Activated CD4-positive, alpha-beta T cell treated with anti-CD3 and anti-CD28 coated beads, Interleukin-2, amount 10 ng/mL, durations not matched to agents 7 days and 5 days (primary cell): ENCODE results near the gene OR2L13. TPM values are rescaled to one million over a fixed set of nuclear protein-coding genes. Genes with fewer than 3 reads are reported as not detected.
"Not testable (repeated sequence)": the region's sequence is repeated elsewhere in the genome, so short reads cannot be mapped to it uniquely, and the experiment has no call there.

ENCODE experiments used
- CTCF ChIA-PET: fragments of 350-600 bp; sonication (Branson Sonifier 250); formaldehyde crosslinking; loops from one replicate; lab custom pipeline; 2021; ENCODE audit warnings: antibody characterized with exemption; lab: Charles Lee
- POLR2A ChIA-PET: fragments of 350-600 bp; sonication (Branson Sonifier 250); formaldehyde crosslinking; loops from one replicate; lab custom pipeline; 2021; ENCODE audit warnings: antibody characterized with exemption; lab: Charles Lee
- DNase-seq: peaks from one replicate; pipeline ENCODE4 v3.0.0-alpha.2; 2020
- H3K27ac Mint-ChIP-seq: one replicate; pipeline ENCODE4 v1.8.0; 2021; ENCODE audit warnings: mild to moderate bottlenecking, moderate library complexity, mixed read lengths
- H3K27me3 Mint-ChIP-seq: one replicate; pipeline ENCODE4 v1.8.0; 2021; ENCODE audit warnings: mixed read lengths
- H3K36me3 Mint-ChIP-seq: one replicate; pipeline ENCODE4 v1.8.0; 2021; ENCODE audit warnings: low read depth, mixed read lengths
- H3K4me1 Mint-ChIP-seq: one replicate; pipeline ENCODE4 v1.8.0; 2021; ENCODE audit warnings: mixed read lengths
- H3K4me3 Mint-ChIP-seq: one replicate; pipeline ENCODE4 v1.8.0; 2021; ENCODE audit warnings: mild to moderate bottlenecking, moderate library complexity, mixed read lengths
- H3K9me3 Mint-ChIP-seq: one replicate; pipeline ENCODE4 v1.8.0; 2021; ENCODE audit warnings: mixed read lengths
- total RNA-seq, 2 experiments: library from RNA; stranded (reverse); gene quantifications; one replicate each; pipeline ENCODE4 v1.2.3, GENCODE V29; 2021

Gene OR2L13
- not detected for total RNA-seq

GRCh38 chr1:248094884-248095283 is at the start of gene OR2L13:
Gene OR2L13, plus strand, starts transcription at chr1:248095184. Its CDS starts 4,192 bp downstream, at chr1:248099376.
- Mint-ChIP-seq H3K4me1 (no peaks in the 10 kb centered on the region), H3K9me3 (peaks cover 8% of the 10 kb centered on the region), H3K27me3 (no peaks in the 10 kb centered on the region), H3K4me3 (no peak within 1 kb of the TSS), H3K27ac (no peak within 1 kb of the TSS), H3K36me3 (no peaks in the 10 kb centered on the region)
- POLR2A ChIA-PET, result no interaction called here
- CTCF ChIA-PET, result no interaction called here
- DNase-seq, result no peak

GRCh38 chr1:248045209-248045608 is 49.8 kb upstream of the OR2L13 start:
- POLR2A ChIA-PET, result no interaction called here
- H3K36me3 Mint-ChIP-seq, result no peaks in the 10 kb centered on the region

DNA sequence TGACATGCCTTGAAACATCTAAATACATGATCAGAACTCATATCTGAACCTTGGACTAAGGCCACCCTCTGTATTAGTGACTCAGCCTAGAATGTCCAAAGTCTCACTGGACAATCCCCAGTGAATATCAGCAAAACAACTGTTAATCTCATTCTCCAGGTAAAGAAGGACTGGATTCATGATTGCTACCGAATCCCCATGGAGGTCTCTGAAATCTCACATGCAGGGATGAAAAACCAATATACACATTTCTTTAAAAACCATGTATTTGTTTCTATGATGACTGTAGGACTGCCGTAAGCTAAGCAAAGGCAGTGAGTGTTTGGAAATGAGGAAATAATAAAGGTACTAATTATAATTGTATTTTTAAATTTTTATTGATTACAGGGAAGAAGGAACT is 48.4 kb upstream of the OR2L13 start, which contains the start of gene OR2L3:
OR2L3 (plus strand) TSS at position 301 of the 400 bp plus-strand sequence. CDS start 13,846 bp downstream, outside the sequence.
- Mint-ChIP-seq H3K9me3 (peaks cover 19% of the 10 kb centered on the region), H3K27me3 (no peaks in the 10 kb centered on the region), H3K4me3 (no peak within 1 kb of the TSS), H3K27ac (no peak within 1 kb of the TSS), H3K4me1 (no peaks in the 10 kb centered on the region), H3K36me3 (no peaks in the 10 kb centered on the region)
- CTCF ChIA-PET, result no interaction called here
- POLR2A ChIA-PET, result no interaction called here
- DNase-seq, result no peak

More at GRCh38 chr1:248045209-248045608, 49.8 kb upstream of the OR2L13 start:
- Mint-ChIP-seq H3K27me3 (no peaks in the 10 kb centered on the region), H3K4me3 (no peak overlapping the region), H3K4me1 (no peaks in the 10 kb centered on the region), H3K27ac (no peak overlapping the region), H3K9me3 (peaks cover 24% of the 10 kb centered on the region)
- CTCF ChIA-PET, result no interaction called here
- no peak for DNase-seq

DNA sequence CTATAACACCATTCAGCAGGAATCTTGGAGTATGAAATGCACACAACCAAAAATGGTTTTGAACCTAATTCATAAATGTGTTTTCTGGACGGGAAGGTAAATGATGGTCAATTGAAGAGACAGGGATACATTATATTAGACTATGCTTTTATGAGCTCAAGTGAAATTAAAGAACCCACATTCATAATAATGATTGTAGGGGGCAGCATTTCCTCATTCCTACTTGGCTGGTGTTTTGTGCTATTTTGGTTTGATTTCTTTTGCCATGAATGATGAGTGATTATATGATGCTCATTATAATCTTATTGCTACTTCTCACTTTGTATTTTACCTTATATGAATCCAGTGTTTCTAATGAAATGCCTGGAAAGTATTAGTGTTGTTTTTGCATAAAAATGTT is 48.0 kb upstream of the OR2L13 start:
- Mint-ChIP-seq H3K36me3 (no peaks in the 10 kb centered on the region), H3K4me1 (no peaks in the 10 kb centered on the region), H3K27ac (no peak overlapping the region), H3K27me3 (no peaks in the 10 kb centered on the region), H3K4me3 (no peak overlapping the region), H3K9me3 (peaks cover 19% of the 10 kb centered on the region)
- no peak for DNase-seq
- POLR2A ChIA-PET, result no interaction called here
- CTCF ChIA-PET, result no interaction called here

DNA sequence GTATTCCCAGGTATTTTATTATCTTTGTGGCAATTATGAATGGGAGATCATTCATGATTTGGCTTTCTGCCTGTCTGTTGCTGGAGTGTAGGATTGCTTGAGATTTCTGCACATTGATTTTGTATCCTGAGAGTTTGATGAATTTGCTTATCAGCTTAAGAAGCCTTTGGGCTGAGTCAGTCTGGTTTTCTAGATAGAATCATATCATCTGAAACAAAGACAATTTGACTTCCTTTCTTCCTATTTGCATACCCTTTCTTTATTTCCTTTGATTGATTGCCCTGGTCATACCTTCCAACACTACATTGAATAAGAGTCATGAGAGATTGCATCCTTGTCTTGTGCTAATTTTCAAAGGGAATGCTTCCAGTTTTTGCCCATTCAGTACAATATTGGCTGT is 40.3 kb upstream of the OR2L13 start:
- Mint-ChIP-seq H3K27me3 (no peaks in the 10 kb centered on the region), H3K4me3 (no peak overlapping the region), H3K9me3 (peaks cover 9% of the 10 kb centered on the region), H3K4me1 (no peaks in the 10 kb centered on the region), H3K36me3 (no peaks in the 10 kb centered on the region), H3K27ac (no peak overlapping the region)
- CTCF ChIA-PET, result no interaction called here
- POLR2A ChIA-PET, result no interaction called here
- DNase-seq, result no peak

DNA sequence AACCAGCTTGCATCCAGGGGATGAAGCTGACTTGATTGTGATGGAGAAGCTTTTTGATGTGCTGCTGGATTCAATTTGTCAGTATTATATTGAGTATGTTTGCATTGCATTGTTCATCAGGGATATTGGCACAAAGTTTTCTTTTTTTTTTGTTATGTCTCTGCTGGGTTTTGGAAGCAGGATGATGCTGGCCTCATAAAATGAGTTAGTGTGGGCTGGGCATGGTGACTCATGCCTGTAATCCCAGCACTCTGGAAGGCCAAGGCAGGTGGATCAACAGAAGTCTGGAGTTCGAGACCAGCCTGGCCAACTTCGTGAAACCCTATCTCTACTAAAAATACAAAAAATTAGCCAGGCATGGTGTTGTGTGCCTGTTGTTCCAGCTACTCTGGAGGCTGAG is 39.7 kb upstream of the OR2L13 start:
- H3K27me3 Mint-ChIP-seq, result no peaks in the 10 kb centered on the region
- H3K4me3 Mint-ChIP-seq, result no peak overlapping the region
- H3K9me3 Mint-ChIP-seq, result peaks cover 9% of the 10 kb centered on the region
- no peak for DNase-seq
- POLR2A ChIA-PET, result no interaction called here
- CTCF ChIA-PET, result no interaction called here
- H3K36me3 Mint-ChIP-seq, result no peaks in the 10 kb centered on the region
- H3K27ac Mint-ChIP-seq, result no peak overlapping the region
- H3K4me1 Mint-ChIP-seq, result no peaks in the 10 kb centered on the region

DNA sequence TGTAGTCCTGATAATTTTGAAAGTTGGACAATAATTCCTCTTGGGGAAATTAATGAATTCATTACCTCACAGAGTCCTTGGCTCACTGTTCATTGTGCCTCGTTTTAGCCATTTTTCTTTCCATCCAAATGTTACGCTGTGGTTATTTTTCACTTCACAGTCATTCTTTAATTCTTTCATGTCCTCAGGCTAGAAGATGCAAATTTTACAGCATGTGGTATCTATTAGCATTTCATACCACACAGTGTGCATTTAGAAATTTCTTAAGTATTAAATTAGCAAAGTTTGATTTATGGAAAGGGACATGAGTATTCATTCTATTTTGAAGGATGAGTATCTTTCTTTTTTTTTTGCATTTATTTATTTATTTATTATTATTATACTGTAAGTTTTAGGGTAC is 29.9 kb upstream of the OR2L13 start:
- Mint-ChIP-seq H3K27me3 (no peaks in the 10 kb centered on the region), H3K27ac (no peak overlapping the region), H3K4me1 (no peaks in the 10 kb centered on the region), H3K4me3 (no peak overlapping the region), H3K9me3 (peaks cover 7% of the 10 kb centered on the region), H3K36me3 (no peaks in the 10 kb centered on the region)
- DNase-seq, result no peak
- POLR2A ChIA-PET, result no interaction called here
- CTCF ChIA-PET, result no interaction called here

GRCh38 chr1:248065604-248066003 is 29.4 kb upstream of the OR2L13 start:
- peaks cover 9% of the 10 kb centered on the region for H3K9me3 Mint-ChIP-seq
- H3K36me3 Mint-ChIP-seq, result no peaks in the 10 kb centered on the region
- POLR2A ChIA-PET, result no interaction called here
- no peaks in the 10 kb centered on the region for H3K4me1 Mint-ChIP-seq
- no peak overlapping the region for H3K4me3 Mint-ChIP-seq
- no peaks in the 10 kb centered on the region for H3K27me3 Mint-ChIP-seq
- H3K27ac Mint-ChIP-seq, result no peak overlapping the region
- CTCF ChIA-PET, result no interaction called here
- DNase-seq, result no peak

- DNase-seq, H3K36me3 Mint-ChIP-seq, POLR2A ChIA-PET: not testable (repeated sequence)
These were observed 11.1 kb upstream of the OR2L13 start for GRCh38 chr1:248083864-248084263.

DNA sequence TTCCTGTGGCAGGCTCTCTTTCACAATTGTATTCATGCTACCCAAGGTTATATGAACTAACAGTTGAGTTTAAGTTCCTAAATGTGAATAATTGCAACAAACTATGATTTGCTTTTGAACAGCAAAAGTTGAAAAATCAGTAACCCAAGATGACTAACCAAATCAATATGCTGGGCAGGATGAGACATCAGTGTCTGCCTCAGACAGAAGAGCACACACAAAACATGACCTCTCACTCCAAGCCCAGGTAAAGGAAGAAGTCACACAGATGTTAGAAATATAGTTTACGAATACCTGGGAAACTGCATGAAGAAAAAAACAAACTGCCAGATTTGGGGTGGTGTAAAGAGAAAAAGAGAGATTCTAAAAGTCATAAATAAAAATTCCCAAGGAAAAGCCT is 3.5 kb downstream of the OR2L13 start:
- Mint-ChIP-seq H3K36me3 (no peaks in the 10 kb centered on the region), H3K4me3 (no peak overlapping the region), H3K27me3 (no peaks in the 10 kb centered on the region), H3K27ac (no peak overlapping the region), H3K9me3 (peaks cover 5% of the 10 kb centered on the region), H3K4me1 (no peaks in the 10 kb centered on the region)
- DNase-seq, result no peak
- ChIA-PET POLR2A (no interaction called here), CTCF (no interaction called here)

More at GRCh38 chr1:248083864-248084263, 11.1 kb upstream of the OR2L13 start:
- H3K4me3 Mint-ChIP-seq, H3K27ac Mint-ChIP-seq, CTCF ChIA-PET, H3K27me3 Mint-ChIP-seq, H3K9me3 Mint-ChIP-seq, H3K4me1 Mint-ChIP-seq: not testable (repeated sequence)

DNA sequence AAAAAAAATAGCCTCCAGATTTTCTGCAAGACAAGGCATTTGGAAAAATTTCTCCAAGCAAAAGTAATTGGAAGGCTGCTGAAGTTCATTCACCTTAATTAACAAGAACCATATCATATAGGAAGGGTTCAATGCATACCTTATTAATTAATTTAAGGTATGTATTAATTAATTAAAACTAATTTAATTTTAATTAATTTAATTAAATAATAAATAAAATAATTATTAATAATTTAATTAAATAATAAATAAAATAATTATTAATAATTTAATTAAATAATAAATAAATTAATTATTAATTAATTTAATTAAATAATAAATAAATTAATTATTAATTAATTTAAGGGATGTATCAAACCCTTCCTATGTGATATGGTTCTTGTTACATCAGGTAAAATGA is 7.9 kb downstream of the OR2L13 start:
- POLR2A ChIA-PET, result no interaction called here
- Mint-ChIP-seq H3K27ac (no peak overlapping the region), H3K9me3 (peaks cover 2% of the 10 kb centered on the region)

GRCh38 chr1:248111157-248111556 is 16.2 kb downstream of the OR2L13 start:
- POLR2A ChIA-PET, result no interaction called here
- H3K27me3 Mint-ChIP-seq, result no peaks in the 10 kb centered on the region

More for the DNA sequence above, 7.9 kb downstream of the OR2L13 start:
- no peaks in the 10 kb centered on the region for H3K4me1 Mint-ChIP-seq
- DNase-seq, result no peak
- no peaks in the 10 kb centered on the region for H3K36me3 Mint-ChIP-seq
- H3K4me3 Mint-ChIP-seq, result no peak overlapping the region
- H3K27me3 Mint-ChIP-seq, result no peaks in the 10 kb centered on the region
- CTCF ChIA-PET, result no interaction called here

GRCh38 chr1:248114890-248115289 is 19.9 kb downstream of the OR2L13 start:
- Mint-ChIP-seq H3K27ac (no peak overlapping the region), H3K4me1 (no peaks in the 10 kb centered on the region), H3K27me3 (no peaks in the 10 kb centered on the region), H3K9me3 (peaks cover 27% of the 10 kb centered on the region), H3K4me3 (no peak overlapping the region), H3K36me3 (no peaks in the 10 kb centered on the region)
- POLR2A ChIA-PET, result no interaction called here
- CTCF ChIA-PET, result no interaction called here
- DNase-seq, result no peak

More at GRCh38 chr1:248111157-248111556, 16.2 kb downstream of the OR2L13 start:
- no peak overlapping the region for H3K27ac Mint-ChIP-seq
- CTCF ChIA-PET, result no interaction called here
- H3K36me3 Mint-ChIP-seq, result no peaks in the 10 kb centered on the region
- peaks cover 34% of the 10 kb centered on the region for H3K9me3 Mint-ChIP-seq
- H3K4me3 Mint-ChIP-seq, result no peak overlapping the region
- no peaks in the 10 kb centered on the region for H3K4me1 Mint-ChIP-seq
- no peak for DNase-seq

GRCh38 chr1:248127653-248128052 is 32.7 kb downstream of the OR2L13 start:
- CTCF ChIA-PET, result no interaction called here
- Mint-ChIP-seq H3K27ac (no peak overlapping the region), H3K4me1 (no peaks in the 10 kb centered on the region), H3K27me3 (no peaks in the 10 kb centered on the region), H3K9me3 (peaks cover 7% of the 10 kb centered on the region), H3K4me3 (no peak overlapping the region), H3K36me3 (no peaks in the 10 kb centered on the region)
- DNase-seq, result no peak
- POLR2A ChIA-PET, result no interaction called here
